ENCODE data around the gene CPA1. TPM values are rescaled to one million over a fixed set of nuclear protein-coding genes. Genes with fewer than 3 reads are reported as not detected.
"Not testable (repeated sequence)": the region's sequence is repeated elsewhere in the genome, so short reads cannot be mapped to it uniquely, and the experiment has no call there.

CPA1 gene
- total RNA-seq, 1 donor from 2014 or later, result not detected

- DNase-seq (no peak), ATAC-seq (no peak)
- intact Hi-C loops (cut with micrococcal nuclease), result no loop called here
Measured at GRCh38 chr7:130367836-130368746, 12.2 kb upstream of the CPA1 start.

- peak; percentile 28 for ATAC-seq
- no peak for DNase-seq
- intact Hi-C loops (cut with micrococcal nuclease), result no loop called here
Measured at GRCh38 chr7:130369110-130369711, 11.1 kb upstream of the CPA1 start.

- intact Hi-C loops (cut with micrococcal nuclease), result no loop called here
- ATAC-seq (no peak), DNase-seq (no peak)
Measured at GRCh38 chr7:130369831-130370550, 10.3 kb upstream of the CPA1 start.

GRCh38 chr7:130371046-130371445 lies 9.2 kb upstream of the CPA1 start:
- intact Hi-C loops (cut with micrococcal nuclease), result no loop called here

GRCh38 chr7:130372402-130373165 lies 7.7 kb upstream of the CPA1 start:
- DNase-seq (no peak), ATAC-seq (no peak)
- intact Hi-C loops (cut with micrococcal nuclease), result no loop called here

More at GRCh38 chr7:130371046-130371445, 9.2 kb upstream of the CPA1 start:
- ATAC-seq, result no peak
- peak; percentile 52 for DNase-seq

GRCh38 chr7:130374507-130374906 lies 5.8 kb upstream of the CPA1 start:
- no peak for ATAC-seq
- no peak for DNase-seq
- intact Hi-C loops (cut with micrococcal nuclease), result no loop called here

- DNase-seq; ATAC-seq; intact Hi-C loops (cut with micrococcal nuclease): not testable (repeated sequence)
Measured at GRCh38 chr7:130376461-130376860, 3.8 kb upstream of the CPA1 start.

DNA sequence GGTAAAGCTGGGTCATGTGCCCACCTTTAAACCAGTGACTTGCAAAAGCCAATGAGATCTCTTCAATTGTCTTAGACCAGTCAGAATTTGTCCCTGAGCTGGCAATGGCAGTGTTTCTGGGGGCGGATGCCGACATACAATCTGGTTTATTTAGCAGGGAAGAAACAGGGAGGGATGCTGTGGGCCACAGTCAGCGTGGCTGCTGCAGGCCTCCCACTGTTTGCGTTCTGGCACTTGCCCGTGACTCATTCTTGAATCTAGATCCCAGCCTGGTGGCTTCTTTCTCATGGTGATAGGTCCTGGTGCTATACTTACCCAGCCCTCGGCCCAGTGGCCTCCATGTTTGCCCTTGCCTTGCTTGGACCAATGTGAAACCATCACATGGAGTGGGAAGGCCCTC lies 3.1 kb upstream of the CPA1 start:
- DNase-seq, result no peak
- ATAC-seq, result no peak
- intact Hi-C loops (cut with micrococcal nuclease), result no loop called here

DNA sequence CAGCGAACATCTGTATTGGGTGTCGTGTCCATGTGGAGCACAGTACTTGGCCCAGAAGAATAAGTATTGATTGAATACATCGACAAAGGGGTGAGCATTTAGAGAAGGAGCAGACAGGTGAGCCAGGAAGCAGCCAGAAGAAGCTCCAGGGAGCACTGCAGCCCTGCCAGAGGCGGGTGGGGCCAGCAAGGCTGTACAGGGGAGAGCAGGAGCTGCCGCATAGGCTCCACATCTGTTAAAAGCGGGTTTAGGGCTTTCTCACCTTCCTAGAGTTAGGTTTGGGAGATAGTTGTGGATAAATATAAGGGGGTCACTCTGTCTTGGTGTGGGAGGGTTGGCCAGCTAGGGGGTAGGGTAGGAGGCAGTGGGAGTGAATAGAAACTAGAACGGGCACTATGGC lies 1.3 kb upstream of the CPA1 start:
- intact Hi-C loops (cut with micrococcal nuclease), result no loop called here
- no peak for ATAC-seq
- no peak for DNase-seq

DNA sequence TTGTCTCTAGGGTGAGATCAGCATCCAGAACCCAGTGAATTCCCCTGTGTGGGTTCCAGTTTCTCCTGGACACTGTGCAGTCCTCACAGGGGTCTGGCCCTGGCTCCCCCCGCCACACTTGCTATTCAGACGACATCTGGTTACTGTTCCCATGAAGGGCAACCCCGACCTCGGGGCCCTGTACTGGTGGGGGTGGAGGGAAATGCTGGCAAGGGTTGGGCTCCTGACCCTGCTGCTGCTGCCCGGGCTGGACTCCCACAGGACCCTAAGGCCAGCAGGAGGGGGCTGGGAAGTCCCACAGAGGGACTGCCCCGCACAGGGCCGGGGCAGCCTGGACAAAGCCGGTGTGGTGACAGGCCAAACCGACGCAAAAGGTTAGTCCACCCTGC lies 768 bp upstream of the CPA1 start:
- intact Hi-C loops (cut with micrococcal nuclease), result no loop called here
- ATAC-seq, result no peak
- DNase-seq, result no peak

DNA sequence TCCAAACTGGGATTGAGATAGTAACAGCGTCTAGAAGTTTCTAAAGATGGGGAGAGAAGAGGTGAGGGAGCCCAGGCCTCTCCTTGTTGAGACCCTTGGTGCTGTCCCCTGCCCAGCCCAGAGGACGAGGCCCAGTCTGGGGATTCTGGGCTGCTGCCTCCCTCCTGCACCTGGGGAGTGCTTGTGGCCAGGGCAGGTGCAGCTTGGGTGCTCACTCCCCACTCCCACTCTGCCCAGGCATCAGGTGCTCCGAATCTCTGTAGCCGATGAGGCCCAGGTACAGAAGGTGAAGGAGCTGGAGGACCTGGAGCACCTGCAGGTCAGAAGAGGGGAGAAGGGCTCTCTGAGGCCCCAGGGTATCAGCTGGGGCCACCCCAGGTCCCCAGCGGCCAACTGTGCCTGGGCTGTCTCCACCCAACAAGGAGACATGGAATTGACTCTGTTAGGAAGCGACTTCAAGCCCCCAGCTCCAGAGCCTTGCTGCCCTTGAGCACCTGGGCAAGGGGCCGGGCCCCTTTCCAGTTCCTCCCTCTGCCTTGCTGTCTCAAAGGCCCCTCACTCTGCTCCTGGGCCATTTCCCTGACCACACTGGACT lies 664 bp downstream of the CPA1 start:
- ATAC-seq (no peak), DNase-seq (no peak)
- intact Hi-C loops (cut with micrococcal nuclease), result no loop called here

GRCh38 chr7:130381468-130382312 lies 1.4 kb downstream of the CPA1 start:
- intact Hi-C loops (cut with micrococcal nuclease), result no loop called here
- ATAC-seq (no peak), DNase-seq (no peak)

DNA sequence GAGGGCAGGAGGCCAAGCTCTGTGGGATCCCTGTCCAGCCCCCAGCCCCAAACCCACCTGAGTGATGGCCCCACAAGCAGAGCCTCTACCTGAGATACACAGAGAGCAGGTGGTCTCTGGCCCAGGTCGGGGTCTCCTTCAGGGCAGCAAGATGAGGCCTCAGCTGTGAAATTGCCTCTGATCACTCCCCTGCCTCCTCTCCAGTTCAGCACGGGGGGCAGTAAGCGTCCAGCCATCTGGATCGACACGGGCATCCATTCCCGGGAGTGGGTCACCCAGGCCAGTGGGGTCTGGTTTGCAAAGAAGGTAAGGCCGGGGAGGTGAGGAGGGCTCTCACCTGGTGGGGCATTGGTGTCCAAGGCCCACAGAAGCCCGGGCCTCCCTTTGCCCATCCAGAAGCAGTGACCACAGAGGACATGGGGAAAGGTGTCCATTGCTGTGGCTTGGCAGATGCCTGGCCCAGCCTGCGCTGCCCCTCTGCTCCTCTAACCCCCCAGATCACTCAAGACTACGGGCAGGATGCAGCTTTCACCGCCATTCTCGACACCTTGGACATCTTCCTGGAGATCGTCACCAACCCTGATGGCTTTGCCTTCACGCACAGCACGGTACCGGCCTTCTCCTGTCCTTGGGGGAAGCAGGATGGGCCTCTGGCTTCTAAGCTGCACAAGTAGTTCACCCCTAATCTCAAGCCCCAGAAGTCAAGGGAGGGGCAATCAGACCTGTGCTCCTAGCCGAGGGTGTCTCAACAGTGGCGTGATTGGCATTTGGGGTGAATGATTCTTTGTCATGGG lies 3.1 kb downstream of the CPA1 start:
- ATAC-seq (no peak), DNase-seq (no peak)
- intact Hi-C loops (cut with micrococcal nuclease), result no loop called here

DNA sequence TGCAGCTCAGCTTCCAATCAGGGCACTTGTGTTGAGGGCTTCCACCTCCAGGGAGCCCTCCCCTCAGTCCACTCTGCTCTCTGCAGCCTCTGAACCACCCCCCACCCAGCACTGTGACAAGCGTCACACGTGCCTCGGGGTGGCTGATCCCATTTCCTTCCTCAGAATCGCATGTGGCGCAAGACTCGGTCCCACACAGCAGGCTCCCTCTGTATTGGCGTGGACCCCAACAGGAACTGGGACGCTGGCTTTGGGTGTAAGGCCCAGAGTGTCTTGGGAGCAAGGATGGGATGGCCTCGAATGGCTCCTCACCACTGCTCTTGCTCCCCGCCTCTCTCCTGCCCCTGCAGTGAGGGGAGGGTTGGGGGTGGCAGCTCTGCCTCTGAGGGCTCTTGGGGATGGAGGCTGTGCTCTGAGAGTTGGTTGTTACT lies 4.1 kb downstream of the CPA1 start:
- DNase-seq (no peak), ATAC-seq (no peak)
- intact Hi-C loops (cut with micrococcal nuclease), result no loop called here

DNA sequence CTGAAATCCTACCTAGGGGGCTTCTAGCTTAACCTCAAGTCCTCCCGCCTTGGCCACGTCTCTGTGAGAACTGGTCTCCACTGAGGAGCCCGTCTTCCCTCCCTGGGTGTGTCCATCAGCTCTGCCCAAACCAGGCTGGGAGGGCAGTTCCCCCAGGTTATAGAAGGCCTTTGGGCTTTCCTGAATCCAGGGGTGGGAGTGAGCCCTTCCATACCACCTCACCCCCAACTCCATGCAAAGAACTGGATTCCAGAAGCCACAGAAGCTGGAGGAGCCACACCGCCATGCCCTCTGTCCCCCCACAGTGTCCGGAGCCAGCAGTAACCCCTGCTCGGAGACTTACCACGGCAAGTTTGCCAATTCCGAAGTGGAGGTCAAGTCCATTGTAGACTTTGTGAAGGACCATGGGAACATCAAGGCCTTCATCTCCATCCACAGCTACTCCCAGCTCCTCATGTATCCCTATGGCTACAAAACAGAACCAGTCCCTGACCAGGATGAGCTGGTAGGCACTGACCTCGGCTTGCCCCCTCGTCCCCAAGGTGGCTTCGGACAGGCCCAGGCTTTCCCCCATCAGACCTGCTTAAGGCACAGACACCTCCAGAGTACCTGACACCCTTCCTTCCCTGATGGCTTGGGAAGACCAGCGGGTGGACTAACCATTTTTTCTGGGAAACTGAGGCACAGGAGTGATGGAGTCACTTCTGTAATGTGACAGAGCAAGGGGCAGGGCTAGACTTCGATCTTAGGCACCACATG lies 4.7 kb downstream of the CPA1 start:
- ATAC-seq (no peak), DNase-seq (no peak)
- intact Hi-C loops (cut with micrococcal nuclease), result no loop called here

- DNase-seq, result no peak
- intact Hi-C loops (cut with micrococcal nuclease), result no loop called here
- ATAC-seq, result no peak
Measured at GRCh38 chr7:130385600-130386066, 5.3 kb downstream of the CPA1 start.

DNA sequence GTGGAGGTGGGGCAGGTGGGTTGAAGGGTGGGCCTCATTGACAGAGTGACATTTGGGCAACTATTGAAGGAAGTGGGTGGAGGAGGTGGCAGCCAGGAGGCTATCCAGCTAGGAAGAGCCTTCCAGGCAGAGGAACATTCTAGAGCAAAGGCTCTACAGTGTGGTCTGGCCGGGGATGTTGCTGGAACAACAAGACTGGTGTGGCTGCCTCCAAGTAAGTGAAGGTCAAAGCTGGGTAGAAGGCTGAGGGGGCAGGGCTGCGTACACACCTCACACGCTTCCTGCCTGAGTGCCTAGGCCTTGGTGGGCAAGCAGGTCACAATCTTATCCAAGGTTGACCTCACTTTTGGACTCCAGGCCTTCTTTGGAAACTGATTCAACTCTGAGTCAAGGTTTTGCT lies 6.6 kb downstream of the CPA1 start:
- intact Hi-C loops (cut with micrococcal nuclease), result no loop called here
- DNase-seq (no peak), ATAC-seq (no peak)

Data from left ventricle myocardium superior (tissue), 1 donor.